ENCODE results near the gene PPP1R1C. TPM values are rescaled to one million over a fixed set of nuclear protein-coding genes. Genes with fewer than 3 reads are reported as not detected.

PPP1R1C gene
- total RNA-seq, 3 donors from 2014 or later: 0.75 TPM; not detected in 2

DNA sequence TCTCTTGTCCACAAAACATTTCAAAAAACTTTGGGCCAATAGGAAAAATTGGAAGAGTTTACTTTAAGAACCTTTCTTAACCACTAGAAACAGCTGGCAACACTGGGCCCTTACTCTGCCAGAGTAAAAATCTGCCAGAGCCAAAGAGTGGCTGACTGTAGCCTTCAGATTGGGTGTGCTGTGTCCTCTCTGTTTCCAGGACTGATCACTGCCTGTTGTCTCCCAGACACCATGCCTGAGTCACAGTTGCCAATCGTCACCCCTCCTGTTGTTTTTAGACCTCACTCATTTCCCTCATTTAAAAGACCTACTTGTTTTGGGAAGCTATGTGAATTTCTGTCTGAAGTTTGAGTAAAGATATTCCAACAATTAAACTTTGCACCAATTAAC is 159.1 kb downstream of the PPP1R1C start:
- no peak for ATAC-seq
- intact Hi-C loops (cut with DNase I, micrococcal nuclease): no loop called here
- Histone ChIP-seq H3K36me3 (ENCODE audit: low read depth) (no peaks in the 10 kb centered on the region), H3K4me1 (ENCODE audit: low read depth) (no peaks in the 10 kb centered on the region), H3K4me3 (no peak overlapping the region), H3K9me3 (no peaks in the 10 kb centered on the region)
- TF ChIP-seq, protein P1, sequence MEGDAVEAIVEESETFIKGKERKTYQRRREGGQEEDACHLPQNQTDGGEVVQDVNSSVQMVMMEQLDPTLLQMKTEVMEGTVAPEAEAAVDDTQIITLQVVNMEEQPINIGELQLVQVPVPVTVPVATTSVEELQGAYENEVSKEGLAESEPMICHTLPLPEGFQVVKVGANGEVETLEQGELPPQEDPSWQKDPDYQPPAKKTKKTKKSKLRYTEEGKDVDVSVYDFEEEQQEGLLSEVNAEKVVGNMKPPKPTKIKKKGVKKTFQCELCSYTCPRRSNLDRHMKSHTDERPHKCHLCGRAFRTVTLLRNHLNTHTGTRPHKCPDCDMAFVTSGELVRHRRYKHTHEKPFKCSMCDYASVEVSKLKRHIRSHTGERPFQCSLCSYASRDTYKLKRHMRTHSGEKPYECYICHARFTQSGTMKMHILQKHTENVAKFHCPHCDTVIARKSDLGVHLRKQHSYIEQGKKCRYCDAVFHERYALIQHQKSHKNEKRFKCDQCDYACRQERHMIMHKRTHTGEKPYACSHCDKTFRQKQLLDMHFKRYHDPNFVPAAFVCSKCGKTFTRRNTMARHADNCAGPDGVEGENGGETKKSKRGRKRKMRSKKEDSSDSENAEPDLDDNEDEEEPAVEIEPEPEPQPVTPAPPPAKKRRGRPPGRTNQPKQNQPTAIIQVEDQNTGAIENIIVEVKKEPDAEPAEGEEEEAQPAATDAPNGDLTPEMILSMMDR (IDR thresholded peaks at IDR 0.05): no peak
- DNase-seq: no peak

DNA sequence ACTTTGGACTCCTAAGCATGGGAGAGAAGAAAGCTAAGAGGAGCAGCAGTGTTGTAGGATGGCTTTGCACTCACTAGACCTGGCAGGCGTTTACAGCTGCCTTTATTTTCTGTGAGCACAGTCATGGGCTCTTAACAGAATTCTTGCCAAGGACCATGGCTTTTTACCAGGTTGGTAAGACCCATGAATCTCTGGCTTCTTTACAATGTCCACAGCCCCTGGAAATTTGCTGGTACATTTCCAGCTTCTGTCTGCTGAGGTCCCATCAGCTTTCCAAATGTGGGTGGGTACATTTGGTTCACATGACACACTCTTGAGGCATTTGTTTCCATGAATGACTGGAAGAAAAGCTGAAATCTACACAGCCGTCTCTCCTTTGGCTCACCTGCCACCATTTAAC is 162.7 kb downstream of the PPP1R1C start:
- no peaks in the 10 kb centered on the region for H3K9me3 ChIP-seq
- H3K36me3 ChIP-seq (ENCODE audit: low read depth): no peaks in the 10 kb centered on the region
- TF ChIP-seq, protein P1 (IDR thresholded peaks at IDR 0.05): no peak
- ATAC-seq: no peak
- intact Hi-C loops (cut with DNase I, micrococcal nuclease): no loop called here
- no peak for DNase-seq
- no peak overlapping the region for H3K4me3 ChIP-seq
- H3K4me1 ChIP-seq (ENCODE audit: low read depth): no peaks in the 10 kb centered on the region

DNA sequence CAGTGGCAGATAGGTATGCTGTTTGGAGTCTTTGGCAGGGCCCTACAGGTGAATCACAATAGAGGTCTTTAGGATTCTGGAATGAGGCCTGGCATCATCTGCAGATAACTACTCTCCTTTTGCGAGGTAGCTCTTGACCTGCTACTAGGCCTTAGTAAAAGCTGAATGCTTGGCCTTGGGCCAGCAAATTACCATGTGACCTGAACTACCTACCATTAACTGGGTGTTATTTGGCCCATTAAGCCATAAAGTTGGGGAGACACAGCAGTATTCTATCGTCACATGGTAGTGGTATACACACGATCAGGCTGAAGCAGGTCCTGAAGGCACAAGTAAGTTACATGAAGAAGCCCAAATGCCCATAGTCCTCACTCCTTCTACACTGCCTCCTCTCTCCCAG is 178.2 kb downstream of the PPP1R1C start:
- intact Hi-C loops (cut with DNase I, micrococcal nuclease): no loop called here
- no peaks in the 10 kb centered on the region for H3K9me3 ChIP-seq
- H3K4me3 ChIP-seq: no peak overlapping the region
- no peaks in the 10 kb centered on the region for H3K36me3 ChIP-seq (ENCODE audit: low read depth)
- TF ChIP-seq, protein P1 (IDR thresholded peaks at IDR 0.05): no peak
- ATAC-seq (no peak), DNase-seq (peak in 1 of 3 donors; percentile 13)
- H3K4me1 ChIP-seq (ENCODE audit: low read depth): no peaks in the 10 kb centered on the region

DNA sequence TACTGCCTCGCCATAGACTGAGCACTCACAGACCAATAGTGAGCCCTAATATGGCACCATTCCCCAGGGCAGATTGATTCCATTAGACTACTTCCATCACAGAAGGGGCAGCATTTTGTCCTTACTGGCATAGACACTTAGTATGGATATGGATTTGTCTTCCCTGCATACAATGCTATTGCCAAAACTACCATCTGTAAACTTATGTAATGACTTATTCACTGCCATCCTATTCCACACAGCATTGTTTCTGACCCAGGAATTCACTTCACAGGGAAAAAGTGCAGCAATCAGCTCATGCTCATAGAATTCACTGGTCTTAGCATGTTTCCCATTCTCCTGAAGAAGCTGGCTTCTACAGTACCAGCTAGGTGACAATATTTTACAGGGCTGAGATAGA is 179.0 kb downstream of the PPP1R1C start:
- TF ChIP-seq, protein P1 (IDR thresholded peaks at IDR 0.05): no peak
- H3K4me3 ChIP-seq: no peak overlapping the region
- H3K4me1 ChIP-seq (ENCODE audit: low read depth): no peaks in the 10 kb centered on the region
- no peak for DNase-seq
- no peaks in the 10 kb centered on the region for H3K9me3 ChIP-seq
- no peaks in the 10 kb centered on the region for H3K36me3 ChIP-seq (ENCODE audit: low read depth)
- ATAC-seq: no peak
- intact Hi-C loops (cut with DNase I, micrococcal nuclease): no loop called here

DNA sequence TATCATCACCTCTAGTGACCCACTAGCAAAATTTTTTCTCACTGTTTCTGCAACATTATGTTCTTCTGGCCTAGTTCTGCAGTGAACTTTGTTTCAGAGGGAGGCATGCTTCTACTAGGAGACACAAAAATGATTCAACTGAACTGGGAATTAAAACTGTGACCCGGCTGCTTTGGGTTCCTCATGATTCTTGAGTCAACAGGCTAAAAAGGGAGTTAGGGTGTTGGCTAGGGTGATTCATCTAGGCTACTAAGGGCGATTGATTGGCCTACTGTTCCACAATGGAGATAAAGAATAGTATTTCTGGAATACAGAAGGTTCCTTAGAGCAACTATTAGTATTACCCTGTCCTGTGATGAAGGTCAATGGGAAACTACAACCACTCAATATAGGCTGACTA is 179.5 kb downstream of the PPP1R1C start:
- no peaks in the 10 kb centered on the region for H3K9me3 ChIP-seq
- intact Hi-C loops (cut with DNase I, micrococcal nuclease): no loop called here
- no peaks in the 10 kb centered on the region for H3K4me1 ChIP-seq (ENCODE audit: low read depth)
- ATAC-seq (no peak), DNase-seq (no peak)
- TF ChIP-seq, protein P1 (IDR thresholded peaks at IDR 0.05): no peak
- no peaks in the 10 kb centered on the region for H3K36me3 ChIP-seq (ENCODE audit: low read depth)
- H3K4me3 ChIP-seq: no peak overlapping the region

DNA sequence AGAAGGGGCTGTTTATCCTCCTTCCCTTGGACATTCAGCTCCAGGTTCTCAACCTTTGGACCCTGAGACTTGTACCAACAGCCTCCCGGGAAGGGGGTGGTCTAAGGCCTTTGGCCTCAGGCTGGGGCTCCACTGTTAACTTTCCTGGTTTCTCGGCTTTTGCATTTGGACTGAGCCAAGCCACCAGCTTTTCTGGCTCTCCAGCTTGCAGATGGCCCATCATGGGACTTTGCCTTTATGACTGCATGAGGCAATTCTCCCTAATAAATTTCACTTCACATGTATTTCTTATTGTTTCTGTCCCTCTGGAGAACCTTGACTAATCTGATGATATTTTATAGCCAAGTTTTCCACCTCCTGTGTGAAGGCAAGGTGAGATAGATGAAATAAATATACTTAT is 180.8 kb downstream of the PPP1R1C start:
- H3K36me3 ChIP-seq (ENCODE audit: low read depth): no peaks in the 10 kb centered on the region
- H3K9me3 ChIP-seq: no peaks in the 10 kb centered on the region
- DNase-seq (no peak), ATAC-seq (no peak)
- intact Hi-C loops (cut with DNase I, micrococcal nuclease): no loop called here
- H3K4me3 ChIP-seq: no peak overlapping the region
- TF ChIP-seq, protein P1 (IDR thresholded peaks at IDR 0.05): no peak
- H3K4me1 ChIP-seq (ENCODE audit: low read depth): no peaks in the 10 kb centered on the region
